Measurements from ENCODE around the gene EGFR.

DNA sequence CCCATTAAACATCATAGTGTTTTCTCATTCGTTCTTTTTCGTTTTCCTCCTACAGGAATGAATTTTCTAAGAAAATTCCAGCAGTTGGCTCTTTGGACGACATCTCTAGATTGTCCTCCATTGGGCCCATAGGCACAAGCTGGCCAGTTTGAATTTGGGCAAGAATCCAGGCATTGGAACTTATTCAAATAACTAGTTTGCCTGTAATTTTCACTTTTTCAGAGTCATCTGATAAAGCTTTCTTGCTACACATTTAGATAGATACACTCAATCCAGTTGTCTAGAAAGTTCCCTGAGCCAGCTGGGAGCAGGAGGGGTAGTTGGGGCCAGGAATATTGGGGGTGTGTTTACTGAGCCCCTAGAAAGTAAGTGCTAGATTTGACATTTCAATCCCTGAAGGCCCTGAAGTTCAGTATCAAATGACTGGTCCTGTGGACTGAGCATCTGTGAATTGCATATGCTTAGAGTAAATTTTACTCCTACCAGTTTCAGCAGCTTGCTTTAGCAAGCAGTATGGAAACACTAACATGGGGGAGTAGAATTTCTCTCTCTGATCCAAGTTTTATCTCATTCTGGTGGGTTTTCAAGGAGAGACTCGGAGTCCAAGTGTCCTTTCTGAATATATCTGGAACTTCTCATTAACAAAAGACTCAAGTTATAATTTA lies 5.2 kb downstream of the EGFR start:
- TF ChIP-seq, protein P1, sequence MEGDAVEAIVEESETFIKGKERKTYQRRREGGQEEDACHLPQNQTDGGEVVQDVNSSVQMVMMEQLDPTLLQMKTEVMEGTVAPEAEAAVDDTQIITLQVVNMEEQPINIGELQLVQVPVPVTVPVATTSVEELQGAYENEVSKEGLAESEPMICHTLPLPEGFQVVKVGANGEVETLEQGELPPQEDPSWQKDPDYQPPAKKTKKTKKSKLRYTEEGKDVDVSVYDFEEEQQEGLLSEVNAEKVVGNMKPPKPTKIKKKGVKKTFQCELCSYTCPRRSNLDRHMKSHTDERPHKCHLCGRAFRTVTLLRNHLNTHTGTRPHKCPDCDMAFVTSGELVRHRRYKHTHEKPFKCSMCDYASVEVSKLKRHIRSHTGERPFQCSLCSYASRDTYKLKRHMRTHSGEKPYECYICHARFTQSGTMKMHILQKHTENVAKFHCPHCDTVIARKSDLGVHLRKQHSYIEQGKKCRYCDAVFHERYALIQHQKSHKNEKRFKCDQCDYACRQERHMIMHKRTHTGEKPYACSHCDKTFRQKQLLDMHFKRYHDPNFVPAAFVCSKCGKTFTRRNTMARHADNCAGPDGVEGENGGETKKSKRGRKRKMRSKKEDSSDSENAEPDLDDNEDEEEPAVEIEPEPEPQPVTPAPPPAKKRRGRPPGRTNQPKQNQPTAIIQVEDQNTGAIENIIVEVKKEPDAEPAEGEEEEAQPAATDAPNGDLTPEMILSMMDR (IDR thresholded peaks at IDR 0.05): no peak
- TF ChIP-seq POLR2A (IDR thresholded peaks at IDR 0.05): no peak

Data from lower leg skin (tissue), 3 donors.